ENCODE data around the gene CCDC106.
A peak's percentile ranks its signal among the peaks of the same experiment; 100 is the strongest.

Gene CCDC106

GRCh38 chr19:55653651-55654322 is 5.8 kb downstream of the CCDC106 start:
- peak; percentile 99 for DNase-seq

GRCh38 chr19:55654323-55654867 is 6.4 kb downstream of the CCDC106 start:
- peak; percentile 100 for DNase-seq

- peak; percentile 97 for DNase-seq
Observed at GRCh38 chr19:55654868-55655647, 7.0 kb downstream of the CCDC106 start, which contains the start of gene U2AF2. TSS of gene U2AF2 (plus strand) at chr19:55655035. CDS start at chr19:55655105, 70 bp downstream.

GRCh38 chr19:55655648-55656040 is 7.6 kb downstream of the CCDC106 start:
- no peak for DNase-seq

GRCh38 chr19:55656552-55656951 is 8.5 kb downstream of the CCDC106 start:
- DNase-seq, result no peak

- no peak for DNase-seq
Observed at GRCh38 chr19:55656988-55657747, 9.2 kb downstream of the CCDC106 start.

GRCh38 chr19:55658846-55659459 is 10.9 kb downstream of the CCDC106 start:
- no peak for DNase-seq

- no peak for DNase-seq
Observed at GRCh38 chr19:55659822-55660221, 11.8 kb downstream of the CCDC106 start.

GRCh38 chr19:55660404-55660803 is 12.4 kb downstream of the CCDC106 start:
- DNase-seq, result no peak

- no peak for DNase-seq
Observed at GRCh38 chr19:55660991-55661390, 13.0 kb downstream of the CCDC106 start.

GRCh38 chr19:55661826-55662225 is 13.8 kb downstream of the CCDC106 start:
- no peak for DNase-seq

- no peak for DNase-seq
Observed at GRCh38 chr19:55663846-55664536, 16.0 kb downstream of the CCDC106 start.

GRCh38 chr19:55666343-55667005 is 18.5 kb downstream of the CCDC106 start:
- no peak for DNase-seq

- DNase-seq, result no peak
Observed at GRCh38 chr19:55667006-55667381, 19.0 kb downstream of the CCDC106 start.

GRCh38 chr19:55667511-55667910 is 19.5 kb downstream of the CCDC106 start:
- no peak for DNase-seq

GRCh38 chr19:55667958-55668357 is 19.9 kb downstream of the CCDC106 start:
- DNase-seq, result no peak

- no peak for DNase-seq
Observed at GRCh38 chr19:55668603-55669348, 20.8 kb downstream of the CCDC106 start.

GRCh38 chr19:55669418-55670279 is 21.6 kb downstream of the CCDC106 start:
- DNase-seq, result no peak

GRCh38 chr19:55670280-55671053 is 22.5 kb downstream of the CCDC106 start:
- DNase-seq, result no peak

All from hematopoietic multipotent progenitor cell treated with erythropoietin and hydrocortisone succinate and interleukin-3 and kit ligand, for 4 days (in vitro differentiated cells).